Lower leg skin (tissue), 3 donors: ENCODE data around the gene WAC.
"Not testable (repeated sequence)": the region's sequence is repeated elsewhere in the genome, so short reads cannot be mapped to it uniquely, and the experiment has no call there.

ENCODE experiments used
- CTCF ChIP-seq, 3 donors: fragments of 450-650 bp; IDR thresholded peaks; one replicate each; pipeline ENCODE4 v1.5.1; 2016; ENCODE audit warnings: antibody characterized with exemption in 3 of 3, mild to moderate bottlenecking in 3 of 3, moderate library complexity in 2 of 3
- POLR2A ChIP-seq, 2 donors: fragments of 450-650 bp; IDR thresholded peaks; one replicate each; pipeline ENCODE4 v1.6.1; 2016 to 2017; ENCODE audit warnings: antibody characterized with exemption in 2 of 2, mild to moderate bottlenecking in 1 of 2, moderate library complexity in 1 of 2

- not testable (repeated sequence) for TF ChIP-seq CTCF, POLR2A (IDR thresholded peaks at IDR 0.05)
Observed at GRCh38 chr10:28490256-28490865, 42.6 kb upstream of the WAC start.
